Endothelial cell of umbilical vein (primary cell): Measurements from ENCODE around the gene INTS4. TPM values are rescaled to one million over a fixed set of nuclear protein-coding genes. Genes with fewer than 3 reads are reported as not detected.

Source experiments
- BruUV-seq: library from RNA; stranded (reverse); fragments of 400-500 nt; replicated peaks from 2 replicates; lab custom pipeline; 2021; lab: Mats Ljungman, UMichigan
- CTCF ChIA-PET: fragments of 300-600, 350-600 bp; sonication (Branson Sonifier 250); formaldehyde crosslinking; loops from one replicate; lab custom pipeline; 2021; ENCODE audit warnings: antibody characterized with exemption, inconsistent platforms; lab: Charles Lee
- POLR2A ChIA-PET: fragments of 300-600, 350-600 bp; sonication (Branson Sonifier 250); formaldehyde crosslinking; loops from one replicate; lab custom pipeline; 2021; ENCODE audit warnings: antibody characterized with exemption, inconsistent platforms; lab: Charles Lee
- DNase-seq: peaks from one replicate; pipeline ENCODE4 v3.0.0-alpha.2; 2011; ENCODE audit warnings: low read depth, low spot score
- FAIRE-seq: peaks from 2 replicates; lab custom pipeline; 2011; peaks lifted over from hg19 to GRCh38; lab: Jason Lieb, UNC
- H2AFZ ChIP-seq: 2 replicates; pipeline ENCODE4 v1.6.0; 2012; ENCODE audit warnings: low read depth, low read length, control low read depth, inconsistent platforms
- H3K27ac ChIP-seq: 2 replicates; pipeline ENCODE4 v1.5.1; 2011; ENCODE audit warnings: low read depth, mild to moderate bottlenecking, control low read depth, low read length, moderate library complexity; ENCODE audit not compliant: insufficient read depth
- H3K27me3 ChIP-seq, 2 experiments: 2 replicates each; pipeline versions ENCODE4 v1.6.0 to v1.6.1; 2011; ENCODE audit warnings: low read length in 2 of 2, mixed read lengths in 1 of 2; ENCODE audit not compliant: control insufficient read depth in 2 of 2, insufficient read depth in 2 of 2
- H3K36me3 ChIP-seq, 2 experiments: 2 replicates in 1 of 2; 3 replicates in 1 of 2; pipeline ENCODE4 v1.5.1; 2011; ENCODE audit warnings: low read length in 2 of 2, mild to moderate bottlenecking in 1 of 2, moderate library complexity in 1 of 2; ENCODE audit not compliant: control insufficient read depth in 2 of 2, insufficient read depth in 2 of 2; ENCODE audit errors: extremely low read depth in 1 of 2
- H3K4me1 ChIP-seq: 3 replicates; pipeline ENCODE4 v1.5.1; 2011; ENCODE audit warnings: mild to moderate bottlenecking, low read length; ENCODE audit not compliant: control insufficient read depth, insufficient read depth; ENCODE audit errors: extremely low read depth
- H3K4me2 ChIP-seq: 2 replicates; pipeline ENCODE4 v1.6.1; 2011; ENCODE audit warnings: low read length, control low read depth, mixed read lengths; ENCODE audit not compliant: insufficient read depth
- H3K4me3 ChIP-seq, 3 experiments: fragments of 200-600 bp in 1 of 3; sonication (generic), shearing (Covaris generic) in 1 of 3; replicated peaks in 1 of 3; 2 replicates each; pipeline ENCODE4 v1.5.1; 2011 to 2016; ENCODE audit warnings: control low read depth in 3 of 3, low read length in 3 of 3, mild to moderate bottlenecking in 2 of 3, inconsistent platforms in 1 of 3, low read depth in 1 of 3, moderate library complexity in 1 of 3; ENCODE audit not compliant: insufficient read depth in 1 of 3
- H3K79me2 ChIP-seq: 2 replicates; pipeline ENCODE4 v1.6.0; 2012; ENCODE audit warnings: low read length, inconsistent platforms; ENCODE audit not compliant: control insufficient read depth, insufficient read depth
- H3K9ac ChIP-seq: replicated peaks from 2 replicates; pipeline ENCODE3; 2011; ENCODE audit warnings: low read length, control low read depth; ENCODE audit not compliant: insufficient read depth; ENCODE audit errors: extremely low read depth
- H3K9me1 ChIP-seq: replicated peaks from 3 replicates; pipeline ENCODE4 v1.6.0; 2011; ENCODE audit warnings: mild to moderate bottlenecking, low read length; ENCODE audit not compliant: control insufficient read depth, insufficient read depth; ENCODE audit errors: extremely low read depth
- H3K9me3 ChIP-seq: replicated peaks from 2 replicates; pipeline ENCODE4 v1.5.1; 2012; ENCODE audit warnings: low read length, inconsistent platforms; ENCODE audit not compliant: control insufficient read depth, insufficient read depth
- H4K20me1 ChIP-seq: replicated peaks from 2 replicates; pipeline ENCODE3; 2011; ENCODE audit warnings: mild to moderate bottlenecking, low read length; ENCODE audit not compliant: control insufficient read depth, insufficient read depth; ENCODE audit errors: extremely low read depth
- CTCF ChIP-seq, 2 donors: IDR thresholded peaks; 1 replicate in 1 of 2; 2 replicates in 1 of 2; pipeline ENCODE4 v1.5.1; 2011; ENCODE audit warnings: low read length in 2 of 2, mild to moderate bottlenecking in 2 of 2, moderate library complexity in 2 of 2, control low read depth in 1 of 2, inconsistent platforms in 1 of 2, low read depth in 1 of 2; ENCODE audit not compliant: insufficient read depth in 1 of 2; ENCODE audit errors: extremely low read depth in 1 of 2
- EZH2 ChIP-seq: IDR thresholded peaks from 2 replicates; pipeline ENCODE4 v1.6.1; 2012; ENCODE audit warnings: borderline replicate concordance, low read depth, mild to moderate bottlenecking, moderate library complexity, low read length, inconsistent platforms; ENCODE audit not compliant: severe bottlenecking
- FOS ChIP-seq: IDR thresholded peaks from 2 replicates; pipeline ENCODE4 v1.6.1; 2011; ENCODE audit warnings: mild to moderate bottlenecking, low read length, moderate library complexity, borderline replicate concordance; ENCODE audit not compliant: insufficient read depth
- GATA2 ChIP-seq: IDR thresholded peaks from 2 replicates; pipeline ENCODE4 v1.7.0; 2011; ENCODE audit warnings: low read depth, mild to moderate bottlenecking, moderate library complexity, mixed read lengths, low read length; ENCODE audit not compliant: insufficient read length, insufficient read depth
- JUN ChIP-seq: IDR thresholded peaks from 2 replicates; pipeline ENCODE4 v1.6.1; 2011; ENCODE audit warnings: borderline replicate concordance, low read depth; ENCODE audit not compliant: insufficient read length, insufficient read depth
- MAX ChIP-seq: IDR thresholded peaks from 2 replicates; pipeline ENCODE4 v1.6.1; 2011; ENCODE audit not compliant: insufficient read depth, insufficient read length
- MYC ChIP-seq: IDR thresholded peaks from one replicate; pipeline ENCODE4 v1.6.1; 2011; ENCODE audit warnings: mild to moderate bottlenecking, low read depth, low read length
- POLR2A ChIP-seq: IDR thresholded peaks from 2 replicates; pipeline ENCODE4 v1.6.1; 2012; ENCODE audit warnings: low read depth, mild to moderate bottlenecking, control low read depth, low read length
- POLR2AphosphoS5 ChIP-seq: IDR thresholded peaks from 2 replicates; pipeline ENCODE4 v1.6.1; 2012; ENCODE audit warnings: low read depth, mild to moderate bottlenecking, control low read depth, low read length, moderate library complexity; ENCODE audit not compliant: insufficient read depth
- dilution Hi-C: fragments of 300-500 bp; cut with MboI; formaldehyde crosslinking; loops from one replicate; pipeline ENCODE4 v1.15.0; 2019; ENCODE audit warnings: low sequenced_read_pairs; ENCODE audit not compliant: extremely low pct_ligation_motif_present
- intact Hi-C: fragments of 100-400 bp; cut with micrococcal nuclease; formaldehyde crosslinking; loops from one replicate; pipeline ENCODE4 v1.10.0; 2022
- polyA plus RNA-seq, 4 experiments: library from polyadenylated mRNA; depleted of rRNA in 3 of 4; stranded (reverse) in 3 of 4; unstranded in 1 of 4; fragments of >200 nt; gene quantifications; 2 replicates each; pipeline versions ENCODE4 v1.2.1 to v1.2.3, GENCODE V29; 2011 to 2012; ENCODE audit warnings: missing spikeins in 1 of 4
- total RNA-seq: library from RNA; stranded (reverse); gene quantifications from 2 replicates; pipeline ENCODE4 v1.2.3, GENCODE V29; 2021

INTS4 gene
- total and polyA plus RNA-seq, 2 donors (not counting 3 experiments of a cell fraction or from before 2014, with no cell fraction given) = 29.2 to 37.8 TPM

GRCh38 chr11:77873345-77873744 is 121.1 kb downstream of the INTS4 start:
- H3K79me2 ChIP-seq = no peaks in the 10 kb centered on the region
- no peaks in the 10 kb centered on the region for H3K9me3 ChIP-seq
- no peaks in the 10 kb centered on the region for H3K27me3 ChIP-seq
- H4K20me1 ChIP-seq = no peaks in the 10 kb centered on the region
- no TSS peak for BruUV-seq
- no peaks in the 10 kb centered on the region for H3K4me1 ChIP-seq
- H3K4me3 ChIP-seq = no peak overlapping the region
- H3K27ac ChIP-seq = no peak overlapping the region
- ChIA-PET POLR2A (no interaction called here), CTCF (no interaction called here)
- no peak overlapping the region for H2AFZ ChIP-seq
- intact Hi-C loops = no loop called here
- DNase-seq (no peak), FAIRE-seq (no peak)
- H3K4me2 ChIP-seq = no peak overlapping the region
- H3K9ac ChIP-seq = no peak overlapping the region
- peaks cover 2 to 4% of the 10 kb centered on the region in 2 experiments for H3K36me3 ChIP-seq
- dilution Hi-C loops = no loop called here
- TF ChIP-seq MYC (no peak), POLR2A (no peak), EZH2 (no peak), CTCF (IDR thresholded peaks at IDR 0.05; ENCODE audit: extremely low read depth in 1 of 2, insufficient read depth in 1 of 2, low read depth in 1 of 2, low read length in 2 of 2) (no peak), MAX (no peak), FOS (no peak), GATA2 (no peak), POLR2AphosphoS5 (no peak), JUN (no peak)
- no peaks in the 10 kb centered on the region for H3K9me1 ChIP-seq
